ENCODE data around the gene MANBA.
"Not testable (repeated sequence)": the region's sequence is repeated elsewhere in the genome, so short reads cannot be mapped to it uniquely, and the experiment has no call there.

MANBA gene

GRCh38 chr4:102722740-102723139 is 38.0 kb downstream of the MANBA start (continued):
- TF ChIP-seq ZNF623 (tag by site-specific recombination; IDR thresholded peaks at IDR 0.05) (no peak), ZNF529 (tag by site-specific recombination; IDR thresholded peaks at IDR 0.05; ENCODE audit: insufficient replicate concordance) (no peak)

- CTCF ChIA-PET; H3K4me3 ChIP-seq (ENCODE audit: low read depth, low read length); H3K36me3 ChIP-seq (ENCODE audit: control insufficient read depth in 2 of 2, insufficient read depth in 1 of 2, low read length in 2 of 2); H3K9me3 ChIP-seq (ENCODE audit: control insufficient read depth, insufficient read depth, low read depth, low read length); H3K27ac ChIP-seq (ENCODE audit: extremely low read depth, low read depth, low read length); H3K4me1 ChIP-seq (ENCODE audit: control insufficient read depth, insufficient read depth, low read length): not testable (repeated sequence)
- TF ChIP-seq ZBTB21 (tag by site-specific recombination; IDR thresholded peaks at IDR 0.05) (peak; percentile 67), SETDB1 (IDR thresholded peaks at IDR 0.05; ENCODE audit: insufficient read length, low read length) (peak; percentile 80), TRIM28 (IDR thresholded peaks at IDR 0.05; ENCODE audit: borderline replicate concordance, low read length) (peak; percentile 48; the same call in 1 of the 2 replicates), TCF7L2 (IDR thresholded peaks at IDR 0.05; ENCODE audit: borderline replicate concordance, low read depth, low read length) (peak; percentile 69; the same call in 1 of the 2 replicates), ZNF398 (tag by site-specific recombination; IDR thresholded peaks at IDR 0.05) (peak; percentile 55), GLIS1 (tag by site-specific recombination; IDR thresholded peaks at IDR 0.05) (peak; percentile 85), HOXD13 (CRISPR knock-in tag; IDR thresholded peaks at IDR 0.05; ENCODE audit: borderline replicate concordance) (peak; percentile 62; the same call in 1 of the 2 replicates), SP7 (tag by site-specific recombination; IDR thresholded peaks at IDR 0.05) (peak; percentile 28; the same call in 1 of the 2 replicates)
- POLR2A ChIA-PET: interaction anchor here (2.3 kb wide), 1 partner anchor 108 kb away, joined by 8 read pairs; the partner anchor contains the start of gene UBE2D3
Measured at GRCh38 chr4:102718833-102719575, 41.8 kb downstream of the MANBA start.

GRCh38 chr4:102717448-102718092 is 43.2 kb downstream of the MANBA start:
- Histone ChIP-seq H3K4me1 (ENCODE audit: control insufficient read depth, insufficient read depth, low read length) (no peaks in the 10 kb centered on the region), H3K27ac (ENCODE audit: extremely low read depth, low read depth, low read length) (no peak overlapping the region), H3K36me3 (ENCODE audit: control insufficient read depth in 2 of 2, insufficient read depth in 1 of 2, low read length in 2 of 2) (peaks cover 0 to under 1% of the 10 kb centered on the region in 2 experiments; a peak in 2 of 3 replicates), H3K9me3 (ENCODE audit: control insufficient read depth, insufficient read depth, low read depth, low read length) (no peaks in the 10 kb centered on the region), H3K4me3 (ENCODE audit: low read depth, low read length) (no peak overlapping the region)
- POLR2A ChIA-PET: interaction anchor here (2.3 kb wide), 1 partner anchor 110 kb away, joined by 8 read pairs; the partner anchor contains the start of gene UBE2D3
- TF ChIP-seq HOXD13 (CRISPR knock-in tag; IDR thresholded peaks at IDR 0.05; ENCODE audit: borderline replicate concordance) (no peak), WT1 (tag by site-specific recombination; IDR thresholded peaks at IDR 0.05) (no peak), ZNF560 (tag by site-specific recombination; IDR thresholded peaks at IDR 0.05; ENCODE audit: borderline replicate concordance) (0 out of 2 replicates have a peak, but pooled peaks have one; percentile 23), SP2 (tag by site-specific recombination; IDR thresholded peaks at IDR 0.05) (no peak), ZNF610 (tag by site-specific recombination; IDR thresholded peaks at IDR 0.05; ENCODE audit: borderline replicate concordance) (no peak), ZNF792 (tag by site-specific recombination; IDR thresholded peaks at IDR 0.05) (no peak), ZNF623 (tag by site-specific recombination; IDR thresholded peaks at IDR 0.05) (0 out of 2 replicates have a peak, but pooled peaks have one; percentile 43), ZNF510 (tag by site-specific recombination; IDR thresholded peaks at IDR 0.05; ENCODE audit: insufficient replicate concordance) (no peak), ZNF600 (tag by site-specific recombination; IDR thresholded peaks at IDR 0.05) (0 out of 2 replicates have a peak, but pooled peaks have one; percentile 39)
- CTCF ChIA-PET: interaction anchor here (0.7 kb wide), 1 partner anchor 374 kb away, joined by 4 read pairs; no protein-coding TSS in a partner anchor
